ENCODE measurements around the gene ZMYM5.
A peak's percentile ranks its signal among the peaks of the same experiment; 100 is the strongest.

DNA sequence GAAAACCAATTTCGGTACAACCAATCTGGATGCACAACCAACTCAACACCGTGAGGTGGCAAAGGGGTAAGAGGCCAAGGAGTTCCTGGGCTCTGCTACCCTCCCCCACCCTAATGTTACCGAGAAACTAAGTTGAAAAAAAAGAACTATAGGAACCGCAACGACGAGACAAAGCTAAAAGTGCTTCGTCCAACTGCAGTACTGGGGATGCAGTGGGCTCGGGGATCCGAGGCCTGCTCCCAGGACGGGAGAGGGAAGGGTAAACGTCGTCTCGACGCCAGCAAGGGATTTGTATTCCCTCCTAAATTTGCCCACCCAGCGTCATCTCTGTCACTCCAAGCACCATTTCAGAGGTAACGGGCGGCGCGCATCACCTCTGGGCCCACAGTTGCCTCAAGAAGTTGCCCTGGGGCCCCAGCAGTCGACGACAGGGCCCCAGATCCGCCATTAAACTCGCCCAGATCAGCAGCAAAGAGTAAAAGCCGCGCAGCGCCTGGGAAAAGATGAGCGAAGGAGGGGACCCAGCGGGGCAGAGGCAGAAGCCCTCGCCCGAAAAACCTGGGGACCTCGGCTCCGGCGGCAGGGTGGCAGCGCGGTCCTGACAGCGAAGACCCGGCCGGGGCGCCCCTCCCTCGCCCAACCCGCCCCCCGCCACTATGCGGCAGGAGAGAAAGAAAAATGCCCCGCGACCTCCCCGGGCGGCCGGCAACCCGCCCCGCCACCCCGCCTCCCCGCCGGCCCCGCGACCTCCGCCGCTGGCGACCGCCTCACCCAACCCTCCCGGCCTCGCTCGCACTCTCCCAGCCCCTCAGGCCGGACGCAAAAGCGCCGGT, 752 bp downstream of the ZMYM5 start:
- TF ChIP-seq ZBTB8A (CRISPR knock-in tag; IDR thresholded peaks at IDR 0.05; ENCODE audit: borderline replicate concordance, low read depth) (no peak), NKX3-1 (CRISPR knock-in tag; IDR thresholded peaks at IDR 0.05) (no peak), ZNF768 (CRISPR knock-in tag; IDR thresholded peaks at IDR 0.05) (no peak), NCOA2 (CRISPR knock-in tag; IDR thresholded peaks at IDR 0.05) (no peak), POLR2AphosphoS5 (IDR thresholded peaks at IDR 0.05; ENCODE audit: low read depth, low read length) (no peak), YY1 (IDR thresholded peaks at IDR 0.05; ENCODE audit: insufficient read depth, insufficient replicate concordance, low read depth, low read length) (peak; percentile 58), ZSCAN12 (CRISPR knock-in tag; IDR thresholded peaks at IDR 0.05) (no peak)
- TF ChIP-seq, protein P1, sequence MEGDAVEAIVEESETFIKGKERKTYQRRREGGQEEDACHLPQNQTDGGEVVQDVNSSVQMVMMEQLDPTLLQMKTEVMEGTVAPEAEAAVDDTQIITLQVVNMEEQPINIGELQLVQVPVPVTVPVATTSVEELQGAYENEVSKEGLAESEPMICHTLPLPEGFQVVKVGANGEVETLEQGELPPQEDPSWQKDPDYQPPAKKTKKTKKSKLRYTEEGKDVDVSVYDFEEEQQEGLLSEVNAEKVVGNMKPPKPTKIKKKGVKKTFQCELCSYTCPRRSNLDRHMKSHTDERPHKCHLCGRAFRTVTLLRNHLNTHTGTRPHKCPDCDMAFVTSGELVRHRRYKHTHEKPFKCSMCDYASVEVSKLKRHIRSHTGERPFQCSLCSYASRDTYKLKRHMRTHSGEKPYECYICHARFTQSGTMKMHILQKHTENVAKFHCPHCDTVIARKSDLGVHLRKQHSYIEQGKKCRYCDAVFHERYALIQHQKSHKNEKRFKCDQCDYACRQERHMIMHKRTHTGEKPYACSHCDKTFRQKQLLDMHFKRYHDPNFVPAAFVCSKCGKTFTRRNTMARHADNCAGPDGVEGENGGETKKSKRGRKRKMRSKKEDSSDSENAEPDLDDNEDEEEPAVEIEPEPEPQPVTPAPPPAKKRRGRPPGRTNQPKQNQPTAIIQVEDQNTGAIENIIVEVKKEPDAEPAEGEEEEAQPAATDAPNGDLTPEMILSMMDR (CRISPR knock-in tag; IDR thresholded peaks at IDR 0.05), result no peak
- TF ChIP-seq, protein P2, sequence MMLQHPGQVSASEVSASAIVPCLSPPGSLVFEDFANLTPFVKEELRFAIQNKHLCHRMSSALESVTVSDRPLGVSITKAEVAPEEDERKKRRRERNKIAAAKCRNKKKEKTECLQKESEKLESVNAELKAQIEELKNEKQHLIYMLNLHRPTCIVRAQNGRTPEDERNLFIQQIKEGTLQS (CRISPR knock-in tag; IDR thresholded peaks at IDR 0.05), result no peak

All from HepG2 (cell line).